PC-3 (cell line): ENCODE data around the gene MAP7D3.

Source experiments
- EZH2 ChIP-seq: fragments of 300-600 bp; sonication (generic); IDR thresholded peaks from one replicate; pipeline ENCODE4 v1.6.1; 2017; ENCODE audit warnings: antibody characterized with exemption, mild to moderate bottlenecking, low read length; ENCODE audit not compliant: unreplicated experiment
- EZH2phosphoT487 ChIP-seq: fragments of 300-600 bp; sonication (generic); IDR thresholded peaks from 2 replicates; pipeline ENCODE4 v1.6.1; 2018; ENCODE audit warnings: mild to moderate bottlenecking, antibody characterized with exemption, low read length, borderline replicate concordance
- TF ChIP-seq, protein P1 (sequence below): fragments of 300-600 bp; sonication (generic); conservative IDR thresholded peaks from 2 replicates; pipeline ENCODE4 v1.5.1; 2017; ENCODE audit warnings: antibody characterized with exemption, low read depth, mild to moderate bottlenecking, low read length

- TF ChIP-seq, protein P1, sequence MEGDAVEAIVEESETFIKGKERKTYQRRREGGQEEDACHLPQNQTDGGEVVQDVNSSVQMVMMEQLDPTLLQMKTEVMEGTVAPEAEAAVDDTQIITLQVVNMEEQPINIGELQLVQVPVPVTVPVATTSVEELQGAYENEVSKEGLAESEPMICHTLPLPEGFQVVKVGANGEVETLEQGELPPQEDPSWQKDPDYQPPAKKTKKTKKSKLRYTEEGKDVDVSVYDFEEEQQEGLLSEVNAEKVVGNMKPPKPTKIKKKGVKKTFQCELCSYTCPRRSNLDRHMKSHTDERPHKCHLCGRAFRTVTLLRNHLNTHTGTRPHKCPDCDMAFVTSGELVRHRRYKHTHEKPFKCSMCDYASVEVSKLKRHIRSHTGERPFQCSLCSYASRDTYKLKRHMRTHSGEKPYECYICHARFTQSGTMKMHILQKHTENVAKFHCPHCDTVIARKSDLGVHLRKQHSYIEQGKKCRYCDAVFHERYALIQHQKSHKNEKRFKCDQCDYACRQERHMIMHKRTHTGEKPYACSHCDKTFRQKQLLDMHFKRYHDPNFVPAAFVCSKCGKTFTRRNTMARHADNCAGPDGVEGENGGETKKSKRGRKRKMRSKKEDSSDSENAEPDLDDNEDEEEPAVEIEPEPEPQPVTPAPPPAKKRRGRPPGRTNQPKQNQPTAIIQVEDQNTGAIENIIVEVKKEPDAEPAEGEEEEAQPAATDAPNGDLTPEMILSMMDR: no peak
- TF ChIP-seq EZH2phosphoT487 (no peak), EZH2 (no peak)
These were observed 67.3 kb downstream of the MAP7D3 start for GRCh38 chrX:136183917-136184316.
